Esophagus muscularis mucosa (tissue), 3 donors: Measurements from ENCODE around the gene PEBP1.

ENCODE experiments used
- POLR2A ChIP-seq: fragments of 450-650 bp; IDR thresholded peaks from one replicate; pipeline ENCODE4 v1.6.1; 2017; ENCODE audit warnings: antibody characterized with exemption, moderate library complexity, mild to moderate bottlenecking, low read depth
- TF ChIP-seq, protein P1 (sequence below), 3 experiments: fragments of 200-600 bp in 2 of 3; fragments of 450-650 bp in 1 of 3; sonication (generic) in 2 of 3; IDR thresholded peaks; one replicate each; pipeline ENCODE4 v1.5.1; 2017 to 2019; ENCODE audit warnings: antibody characterized with exemption in 3 of 3, mild to moderate bottlenecking in 2 of 3, moderate library complexity in 1 of 3

- no peak for TF ChIP-seq POLR2A
- TF ChIP-seq, protein P1, sequence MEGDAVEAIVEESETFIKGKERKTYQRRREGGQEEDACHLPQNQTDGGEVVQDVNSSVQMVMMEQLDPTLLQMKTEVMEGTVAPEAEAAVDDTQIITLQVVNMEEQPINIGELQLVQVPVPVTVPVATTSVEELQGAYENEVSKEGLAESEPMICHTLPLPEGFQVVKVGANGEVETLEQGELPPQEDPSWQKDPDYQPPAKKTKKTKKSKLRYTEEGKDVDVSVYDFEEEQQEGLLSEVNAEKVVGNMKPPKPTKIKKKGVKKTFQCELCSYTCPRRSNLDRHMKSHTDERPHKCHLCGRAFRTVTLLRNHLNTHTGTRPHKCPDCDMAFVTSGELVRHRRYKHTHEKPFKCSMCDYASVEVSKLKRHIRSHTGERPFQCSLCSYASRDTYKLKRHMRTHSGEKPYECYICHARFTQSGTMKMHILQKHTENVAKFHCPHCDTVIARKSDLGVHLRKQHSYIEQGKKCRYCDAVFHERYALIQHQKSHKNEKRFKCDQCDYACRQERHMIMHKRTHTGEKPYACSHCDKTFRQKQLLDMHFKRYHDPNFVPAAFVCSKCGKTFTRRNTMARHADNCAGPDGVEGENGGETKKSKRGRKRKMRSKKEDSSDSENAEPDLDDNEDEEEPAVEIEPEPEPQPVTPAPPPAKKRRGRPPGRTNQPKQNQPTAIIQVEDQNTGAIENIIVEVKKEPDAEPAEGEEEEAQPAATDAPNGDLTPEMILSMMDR (IDR thresholded peaks at IDR 0.05), result no peak
Measured at GRCh38 chr12:118137148-118137678, 1.3 kb downstream of the PEBP1 start.
